Measurements from ENCODE around the gene HOXB6.

HOXB6 gene

GRCh38 chr17:48579471-48579759, 25.4 kb downstream of the HOXB6 start:
- no peak for DNase-seq (ENCODE audit: low read depth in 2 of 2)

GRCh38 chr17:48578616-48579470, 25.9 kb downstream of the HOXB6 start:
- DNase-seq (ENCODE audit: low read depth in 2 of 2): no peak

- DNase-seq (ENCODE audit: low read depth in 2 of 2): peak; percentile 51 to 61
These were observed 26.7 kb downstream of the HOXB6 start, which contains the start of gene HOXB4 for GRCh38 chr17:48577946-48578615. HOXB4 (minus strand) TSS chr17:48578350; CDS start chr17:48578319, 31 bp downstream.

GRCh38 chr17:48577330-48577945, 27.3 kb downstream of the HOXB6 start:
- DNase-seq (ENCODE audit: low read depth in 2 of 2): no peak

GRCh38 chr17:48576479-48577309, 28.1 kb downstream of the HOXB6 start:
- no peak for DNase-seq (ENCODE audit: low read depth in 2 of 2)

GRCh38 chr17:48575673-48576478, 28.9 kb downstream of the HOXB6 start:
- no peak for DNase-seq (ENCODE audit: low read depth in 2 of 2)

- no peak for DNase-seq (ENCODE audit: low read depth in 2 of 2)
These were observed 29.7 kb downstream of the HOXB6 start for GRCh38 chr17:48575066-48575582.

GRCh38 chr17:48574505-48575065, 30.2 kb downstream of the HOXB6 start:
- DNase-seq (ENCODE audit: low read depth in 2 of 2): no peak

GRCh38 chr17:48571826-48572417, 32.9 kb downstream of the HOXB6 start:
- no peak for DNase-seq (ENCODE audit: low read depth in 2 of 2)

- DNase-seq (ENCODE audit: low read depth in 2 of 2): no peak
These were observed 33.6 kb downstream of the HOXB6 start for GRCh38 chr17:48571024-48571818.

- no peak for DNase-seq (ENCODE audit: low read depth in 2 of 2)
These were observed 34.3 kb downstream of the HOXB6 start for GRCh38 chr17:48570325-48571023.

GRCh38 chr17:48569674-48570324, 35.0 kb downstream of the HOXB6 start:
- DNase-seq (ENCODE audit: low read depth in 2 of 2): no peak

- no peak for DNase-seq (ENCODE audit: low read depth in 2 of 2)
These were observed 35.6 kb downstream of the HOXB6 start for GRCh38 chr17:48569240-48569582.

- DNase-seq (ENCODE audit: low read depth in 2 of 2): no peak
These were observed 36.1 kb downstream of the HOXB6 start for GRCh38 chr17:48568499-48569239.

- no peak for DNase-seq (ENCODE audit: low read depth in 2 of 2)
These were observed 37.0 kb downstream of the HOXB6 start for GRCh38 chr17:48567646-48568354.

- no peak for DNase-seq (ENCODE audit: low read depth in 2 of 2)
These were observed 37.6 kb downstream of the HOXB6 start for GRCh38 chr17:48567209-48567608.

- DNase-seq (ENCODE audit: low read depth in 2 of 2): no peak
These were observed 38.1 kb downstream of the HOXB6 start for GRCh38 chr17:48566717-48567116.

Measured in stimulated activated CD8-positive, alpha-beta memory T cell treated with anti-CD3 and anti-CD28 coated beads, Interleukin-2, amount 100 ng/mL, for 48 hours (primary cell).